IMR-90 (cell line): Measurements from ENCODE around the gene RAI1.

Source experiments
- BHLHE40 ChIP-seq: fragments of 150-350 bp; IDR thresholded peaks from 2 replicates; pipeline ENCODE4 v1.6.1; 2016; ENCODE audit warnings: mild to moderate bottlenecking, low read depth, low read length
- CTCF ChIP-seq: conservative IDR thresholded peaks from 2 replicates; pipeline ENCODE4 v1.5.1; 2012; ENCODE audit warnings: mild to moderate bottlenecking, low read depth, low read length, improper control_type of control experiment
- FOS ChIP-seq: fragments of 150-350 bp; IDR thresholded peaks from 2 replicates; pipeline ENCODE4 v1.6.1; 2016; ENCODE audit warnings: low read depth, low read length
- MAFK ChIP-seq: IDR thresholded peaks from 2 replicates; pipeline ENCODE4 v1.6.1; 2012; ENCODE audit warnings: low read depth, low read length, improper control_type of control experiment
- POLR2A ChIP-seq: IDR thresholded peaks from 2 replicates; pipeline ENCODE4 v1.6.1; 2012; ENCODE audit warnings: mild to moderate bottlenecking, low read depth, low read length
- RCOR1 ChIP-seq: IDR thresholded peaks from 2 replicates; pipeline ENCODE4 v1.6.1; 2012; ENCODE audit warnings: mild to moderate bottlenecking, low read length, improper control_type of control experiment; ENCODE audit not compliant: insufficient replicate concordance
- RFX5 ChIP-seq: IDR thresholded peaks from 2 replicates; pipeline ENCODE4 v1.8.0; 2012; ENCODE audit warnings: low read depth, mild to moderate bottlenecking, low read length, moderate library complexity
- USF2 ChIP-seq: fragments of 150-350 bp; IDR thresholded peaks from 2 replicates; pipeline ENCODE4 v1.6.1; 2017; ENCODE audit warnings: mild to moderate bottlenecking, antibody characterized with exemption, low read length, low read depth

GRCh38 chr17:17638467-17638866 is 42.8 kb upstream of the RAI1 start:
- TF ChIP-seq CTCF (no peak), POLR2A (no peak), USF2 (no peak), BHLHE40 (no peak), RCOR1 (no peak), MAFK (no peak), FOS (no peak), RFX5 (no peak)
